ENCODE results near the gene SLC39A11. TPM values are rescaled to one million over a fixed set of nuclear protein-coding genes. Genes with fewer than 3 reads are reported as not detected.
A peak's percentile ranks its signal among the peaks of the same experiment; 100 is the strongest.

The SLC39A11 gene
- total RNA-seq, 1 experiment from 2014 or later, result 18.9 TPM

GRCh38 chr17:72971226-72971880 is 121.1 kb downstream of the SLC39A11 start:
- Mint-ChIP-seq H3K4me1 (peaks cover 32% of the 10 kb centered on the region), H3K36me3 (peaks cover 2% of the 10 kb centered on the region; the same call in 1 of the 2 replicates), H3K9me3 (peaks cover 14% of the 10 kb centered on the region), H3K27ac (peak overlapping the region; percentile 12), H3K27me3 (ENCODE audit: low read depth) (no peaks in the 10 kb centered on the region), H3K4me3 (no peak overlapping the region)
- ChIA-PET POLR2A (interaction anchor here (1.7 kb wide), 1 partner anchor 15 kb away, joined by 4 read pairs; no protein-coding TSS in a partner anchor), CTCF (interaction anchor here (1.6 to 3.1 kb wide), 4 partner anchors 15 to 244 kb away, joined by 6 to 23 read pairs (median 10); no protein-coding TSS in a partner anchor)
- ATAC-seq (peak; percentile 36; the same call in 1 of the 2 replicates), DNase-seq (ENCODE audit: low spot score) (no peak)
- TF ChIP-seq KAT7 (CRISPR knock-in tag; IDR thresholded peaks at IDR 0.05; ENCODE audit: borderline replicate concordance), result no peak
- no peak for TF ChIP-seq EMX1 (CRISPR knock-in tag; IDR thresholded peaks at IDR 0.05)
- TF ChIP-seq IRF2 (CRISPR knock-in tag; IDR thresholded peaks at IDR 0.05; ENCODE audit: borderline replicate concordance, low read depth), result no peak
- TF ChIP-seq ZNF317 (CRISPR knock-in tag; IDR thresholded peaks at IDR 0.05; ENCODE audit: borderline replicate concordance, low read depth), result no peak
- no peak for TF ChIP-seq GABPB1 (CRISPR knock-in tag; IDR thresholded peaks at IDR 0.05)
- TF ChIP-seq STAT6 (CRISPR knock-in tag; conservative IDR thresholded peaks at IDR 0.05; ENCODE audit: low read depth), result no peak

GRCh38 chr17:72970797-72971196 is 121.7 kb downstream of the SLC39A11 start:
- Mint-ChIP-seq H3K27me3 (ENCODE audit: low read depth) (no peaks in the 10 kb centered on the region), H3K36me3 (no peaks in the 10 kb centered on the region), H3K4me1 (peaks cover 32% of the 10 kb centered on the region), H3K9me3 (peaks cover 14% of the 10 kb centered on the region), H3K27ac (peak overlapping the region; percentile 12), H3K4me3 (no peak overlapping the region)
- no peak for DNase-seq (ENCODE audit: low spot score)
- ChIA-PET CTCF (interaction anchor here (1.6 to 3.1 kb wide), 4 partner anchors 15 to 243 kb away, joined by 6 to 23 read pairs (median 10); no protein-coding TSS in a partner anchor), POLR2A (interaction anchor here (1.7 kb wide), 1 partner anchor 15 kb away, joined by 4 read pairs; no protein-coding TSS in a partner anchor)
- peak; percentile 20; the same call in 1 of the 2 replicates for ATAC-seq
- TF ChIP-seq IRF1 (CRISPR knock-in tag; IDR thresholded peaks at IDR 0.05) (no peak), STAT6 (CRISPR knock-in tag; conservative IDR thresholded peaks at IDR 0.05; ENCODE audit: low read depth) (no peak), ZNF532 (CRISPR knock-in tag; IDR thresholded peaks at IDR 0.05; ENCODE audit: borderline replicate concordance) (no peak), EMX1 (CRISPR knock-in tag; IDR thresholded peaks at IDR 0.05) (no peak), ZNF219 (CRISPR knock-in tag; IDR thresholded peaks at IDR 0.05; ENCODE audit: borderline replicate concordance) (no peak), HMGXB4 (CRISPR knock-in tag; IDR thresholded peaks at IDR 0.05) (no peak), JAZF1 (CRISPR knock-in tag; IDR thresholded peaks at IDR 0.05) (no peak), MAX (CRISPR knock-in tag; IDR thresholded peaks at IDR 0.05) (no peak), ARID4B (CRISPR knock-in tag; IDR thresholded peaks at IDR 0.05; ENCODE audit: borderline replicate concordance) (no peak), CREM (CRISPR knock-in tag; IDR thresholded peaks at IDR 0.05) (no peak)
